ENCODE results near the gene TCP10L. TPM values are rescaled to one million over a fixed set of nuclear protein-coding genes. Genes with fewer than 3 reads are reported as not detected.

TCP10L gene
- total and polyA plus RNA-seq, 2 of the 13 experiments (the other 11 are each of a cell fraction or from before 2014, with no cell fraction given), result 0.90 to 2.4 TPM

GRCh38 chr21:32597205-32597604 is 11.9 kb upstream of the TCP10L start (continued):
- TF ChIP-seq ZNF280D (CRISPR knock-in tag; IDR thresholded peaks at IDR 0.05) (no peak), ZNF180 (CRISPR knock-in tag; IDR thresholded peaks at IDR 0.05; ENCODE audit: borderline replicate concordance, low read depth) (no peak), ZNF317 (CRISPR knock-in tag; IDR thresholded peaks at IDR 0.05) (no peak), ZHX2 (IDR thresholded peaks at IDR 0.05; ENCODE audit: low read depth) (no peak; the same call in 1 of the 2 replicates), ZHX2 (CRISPR knock-in tag; IDR thresholded peaks at IDR 0.05; ENCODE audit: borderline replicate concordance) (no peak), ZNF350 (CRISPR knock-in tag; IDR thresholded peaks at IDR 0.05; ENCODE audit: borderline replicate concordance, low read depth) (no peak), ERF (CRISPR knock-in tag; IDR thresholded peaks at IDR 0.05) (no peak), ZUFSP (CRISPR knock-in tag; IDR thresholded peaks at IDR 0.05; ENCODE audit: borderline replicate concordance) (no peak), ATRX (CRISPR knock-in tag; IDR thresholded peaks at IDR 0.05; ENCODE audit: borderline replicate concordance) (no peak), NFE2 (CRISPR knock-in tag; IDR thresholded peaks at IDR 0.05) (no peak), TP53 (CRISPR knock-in tag; conservative IDR thresholded peaks at IDR 0.05) (no peak), MAF1 (CRISPR knock-in tag; IDR thresholded peaks at IDR 0.05; ENCODE audit: borderline replicate concordance) (no peak), GATA4 (IDR thresholded peaks at IDR 0.05; ENCODE audit: borderline replicate concordance, low read depth) (peak; percentile 29; the same call in 1 of the 2 replicates), ZNF850 (CRISPR knock-in tag; conservative IDR thresholded peaks at IDR 0.05) (no peak), PREB (CRISPR knock-in tag; IDR thresholded peaks at IDR 0.05) (no peak), ZNF275 (CRISPR knock-in tag; IDR thresholded peaks at IDR 0.05; ENCODE audit: borderline replicate concordance) (no peak), PLRG1 (conservative IDR thresholded peaks at IDR 0.05) (no peak), SMAD3 (CRISPR knock-in tag; IDR thresholded peaks at IDR 0.05) (no peak)

Measured in HepG2 (cell line).